ENCODE measurements around the gene KCTD16.

DNA sequence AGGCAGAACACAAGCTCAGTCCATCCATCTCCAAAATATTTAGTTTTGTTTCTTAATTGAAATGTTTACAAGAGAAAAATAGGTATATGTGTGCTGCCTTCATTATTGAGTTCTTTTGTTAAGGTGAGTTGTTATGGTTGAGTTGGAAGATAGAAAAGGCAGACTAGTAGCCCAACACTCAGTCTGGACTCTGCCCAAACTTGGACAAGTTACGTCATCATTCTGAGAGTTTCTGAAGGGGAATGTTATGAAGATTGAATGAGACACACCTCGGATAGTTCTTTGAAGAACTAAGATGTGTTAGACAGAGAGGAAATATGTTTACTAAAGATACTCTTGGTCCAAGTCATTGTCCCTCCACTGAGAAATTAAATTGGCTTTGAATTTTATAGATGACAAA, 245.5 kb downstream of the KCTD16 start:
- TF ChIP-seq, protein P1, sequence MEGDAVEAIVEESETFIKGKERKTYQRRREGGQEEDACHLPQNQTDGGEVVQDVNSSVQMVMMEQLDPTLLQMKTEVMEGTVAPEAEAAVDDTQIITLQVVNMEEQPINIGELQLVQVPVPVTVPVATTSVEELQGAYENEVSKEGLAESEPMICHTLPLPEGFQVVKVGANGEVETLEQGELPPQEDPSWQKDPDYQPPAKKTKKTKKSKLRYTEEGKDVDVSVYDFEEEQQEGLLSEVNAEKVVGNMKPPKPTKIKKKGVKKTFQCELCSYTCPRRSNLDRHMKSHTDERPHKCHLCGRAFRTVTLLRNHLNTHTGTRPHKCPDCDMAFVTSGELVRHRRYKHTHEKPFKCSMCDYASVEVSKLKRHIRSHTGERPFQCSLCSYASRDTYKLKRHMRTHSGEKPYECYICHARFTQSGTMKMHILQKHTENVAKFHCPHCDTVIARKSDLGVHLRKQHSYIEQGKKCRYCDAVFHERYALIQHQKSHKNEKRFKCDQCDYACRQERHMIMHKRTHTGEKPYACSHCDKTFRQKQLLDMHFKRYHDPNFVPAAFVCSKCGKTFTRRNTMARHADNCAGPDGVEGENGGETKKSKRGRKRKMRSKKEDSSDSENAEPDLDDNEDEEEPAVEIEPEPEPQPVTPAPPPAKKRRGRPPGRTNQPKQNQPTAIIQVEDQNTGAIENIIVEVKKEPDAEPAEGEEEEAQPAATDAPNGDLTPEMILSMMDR (IDR thresholded peaks at IDR 0.05), result no peak
- no peak for TF ChIP-seq POLR2A (IDR thresholded peaks at IDR 0.05)
